WTC11 (cell line): ENCODE data around the gene PSMD14. TPM values are rescaled to one million over a fixed set of nuclear protein-coding genes. Genes with fewer than 3 reads are reported as not detected.

Experiments used
- ATAC-seq: fragments of 200-7000 bp; cut with Tn5 transposase; 2 replicates; pipeline ENCODE4 v1.10.0; 2021; ENCODE audit warnings: mild to moderate bottlenecking, moderate library complexity
- CTCF ChIA-PET: fragments of 300-600 bp; sonication (Branson Sonifier 250); formaldehyde crosslinking; loops from one replicate; lab custom pipeline; 2021; ENCODE audit warnings: antibody characterized with exemption; lab: Charles Lee
- POLR2A ChIA-PET: fragments of 350-600 bp; sonication (Branson Sonifier 250); formaldehyde crosslinking; loops from one replicate; lab custom pipeline; 2021; ENCODE audit warnings: antibody characterized with exemption; lab: Charles Lee
- DNase-seq: peaks from one replicate; pipeline ENCODE4 v3.0.0; 2021; ENCODE audit warnings: low spot score
- H3K27ac Mint-ChIP-seq: 2 replicates; pipeline ENCODE4 v1.8.0; 2021; ENCODE audit warnings: mixed read lengths
- H3K27me3 Mint-ChIP-seq: 2 replicates; pipeline ENCODE4 v1.8.0; 2021; ENCODE audit warnings: low read depth, mild to moderate bottlenecking, moderate library complexity, mixed read lengths
- H3K36me3 Mint-ChIP-seq: 2 replicates; pipeline ENCODE4 v1.8.0; 2021; ENCODE audit warnings: mixed read lengths
- H3K4me1 Mint-ChIP-seq: 2 replicates; pipeline ENCODE4 v1.8.0; 2022; ENCODE audit warnings: mixed read lengths
- H3K4me3 Mint-ChIP-seq: 2 replicates; pipeline ENCODE4 v1.8.0; 2021; ENCODE audit warnings: mild to moderate bottlenecking, moderate library complexity, mixed read lengths
- H3K9me3 Mint-ChIP-seq: 2 replicates; pipeline ENCODE4 v1.8.0; 2021; ENCODE audit warnings: mixed read lengths
- E2F1 ChIP-seq: sonication (generic); formaldehyde crosslinking; IDR thresholded peaks from 2 replicates; pipeline ENCODE4 v1.8.0; 2022; ENCODE audit warnings: mild to moderate bottlenecking, missing genetic modification reagents
- E2F5 ChIP-seq: sonication (generic); formaldehyde crosslinking; IDR thresholded peaks from 2 replicates; pipeline ENCODE4 v1.8.1; 2022; ENCODE audit warnings: mild to moderate bottlenecking, moderate library complexity, missing genetic modification reagents
- GRHL2 ChIP-seq: fragments of 250-450 bp; sonication (Bioruptor Pico); IDR thresholded peaks from 2 replicates; pipeline ENCODE4 v1.8.0; 2022; ENCODE audit warnings: mild to moderate bottlenecking, moderate library complexity; ENCODE audit not compliant: insufficient replicate concordance, severe bottlenecking
- NFATC4 ChIP-seq: fragments of 250-450 bp; sonication (Bioruptor Pico); IDR thresholded peaks from 2 replicates; pipeline ENCODE4 v1.9.0; 2021; ENCODE audit warnings: mild to moderate bottlenecking
- NR2C2 ChIP-seq: sonication (generic); formaldehyde crosslinking; IDR thresholded peaks from 2 replicates; pipeline ENCODE4 v1.8.0; 2022; ENCODE audit warnings: mild to moderate bottlenecking, missing genetic modification reagents
- TCF7 ChIP-seq: sonication (generic); formaldehyde crosslinking; IDR thresholded peaks from 2 replicates; pipeline ENCODE4 v1.8.0; 2022; ENCODE audit warnings: mild to moderate bottlenecking, low read depth, missing genetic modification reagents, moderate library complexity
- TEAD1 ChIP-seq: sonication (generic); formaldehyde crosslinking; IDR thresholded peaks from 2 replicates; pipeline ENCODE4 v1.8.0; 2022; ENCODE audit warnings: mild to moderate bottlenecking, missing genetic modification reagents
- ZNF138 ChIP-seq: sonication (generic); formaldehyde crosslinking; conservative IDR thresholded peaks from 2 replicates; pipeline ENCODE4 v1.8.1; 2022; ENCODE audit warnings: mild to moderate bottlenecking, moderate library complexity, missing genetic modification reagents
- ZNF219 ChIP-seq: sonication (generic); formaldehyde crosslinking; IDR thresholded peaks from 2 replicates; pipeline ENCODE4 v1.8.0; 2023; ENCODE audit warnings: missing genetic modification reagents, mild to moderate bottlenecking, borderline replicate concordance
- ZNF317 ChIP-seq: sonication (generic); formaldehyde crosslinking; IDR thresholded peaks from 2 replicates; pipeline ENCODE4 v1.8.1; 2023; ENCODE audit warnings: low read depth, mild to moderate bottlenecking, moderate library complexity, missing genetic modification reagents, borderline replicate concordance
- ZNF423 ChIP-seq: fragments of 250-450 bp; sonication (Bioruptor Pico); IDR thresholded peaks from 2 replicates; pipeline ENCODE4 v2.1.2; 2022; ENCODE audit warnings: mild to moderate bottlenecking, moderate library complexity
- total RNA-seq: library from RNA; stranded (reverse); gene quantifications from 3 replicates; pipeline ENCODE4 v1.2.3, GENCODE V29; 2021
- TF ChIP-seq, protein P1 (sequence below): sonication (generic); formaldehyde crosslinking; IDR thresholded peaks from 2 replicates; pipeline ENCODE4 v1.8.1; 2023; ENCODE audit warnings: mild to moderate bottlenecking, missing genetic modification reagents, moderate library complexity
- TF ChIP-seq, protein P2 (sequence below): sonication (generic); formaldehyde crosslinking; IDR thresholded peaks from 2 replicates; pipeline ENCODE4 v1.8.1; 2023; ENCODE audit warnings: mild to moderate bottlenecking, missing genetic modification reagents, borderline replicate concordance
- TF ChIP-seq, protein P3 (sequence below): fragments of 250-450 bp; sonication (Bioruptor Pico); conservative IDR thresholded peaks from 2 replicates; pipeline ENCODE4 v1.9.0; 2021; ENCODE audit warnings: mild to moderate bottlenecking
- TF ChIP-seq, protein P4 (sequence below): fragments of 250-450 bp; sonication (Bioruptor Pico); IDR thresholded peaks from 2 replicates; pipeline ENCODE4 v1.9.0; 2021; ENCODE audit warnings: mild to moderate bottlenecking, borderline replicate concordance
- TF ChIP-seq, protein P5 (sequence below): sonication (generic); formaldehyde crosslinking; IDR thresholded peaks from 2 replicates; pipeline ENCODE4 v1.8.1; 2023; ENCODE audit warnings: mild to moderate bottlenecking, missing genetic modification reagents, moderate library complexity
- TF ChIP-seq, protein P6 (sequence below): fragments of 250-450 bp; sonication (Bioruptor Pico); IDR thresholded peaks from 2 replicates; pipeline ENCODE4 v2.1.2; 2022; ENCODE audit warnings: mild to moderate bottlenecking, moderate library complexity
- TF ChIP-seq, protein P7 (sequence below): fragments of 250-450 bp; sonication (Bioruptor Pico); IDR thresholded peaks from 2 replicates; pipeline ENCODE4 v1.9.0; 2021; ENCODE audit warnings: mild to moderate bottlenecking

Gene PSMD14
- total RNA-seq, 1 experiment from 2014 or later: 80.5 TPM

- Mint-ChIP-seq H3K27me3 (no peaks in the 10 kb centered on the region), H3K36me3 (no peaks in the 10 kb centered on the region), H3K27ac (no peak overlapping the region), H3K4me1 (peaks cover 3% of the 10 kb centered on the region; the same call in 1 of the 2 replicates), H3K4me3 (no peak overlapping the region), H3K9me3 (no peaks in the 10 kb centered on the region)
- CTCF ChIA-PET: no interaction called here
- POLR2A ChIA-PET: no interaction called here
- ATAC-seq: no peak
- no peak for DNase-seq
- TF ChIP-seq GRHL2 (CRISPR knock-in tag): no peak
- TF ChIP-seq ZNF219: no peak
- TF ChIP-seq, protein P1, sequence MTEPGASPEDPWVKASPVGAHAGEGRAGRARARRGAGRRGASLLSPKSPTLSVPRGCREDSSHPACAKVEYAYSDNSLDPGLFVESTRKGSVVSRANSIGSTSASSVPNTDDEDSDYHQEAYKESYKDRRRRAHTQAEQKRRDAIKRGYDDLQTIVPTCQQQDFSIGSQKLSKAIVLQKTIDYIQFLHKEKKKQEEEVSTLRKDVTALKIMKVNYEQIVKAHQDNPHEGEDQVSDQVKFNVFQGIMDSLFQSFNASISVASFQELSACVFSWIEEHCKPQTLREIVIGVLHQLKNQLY: no peak
- no peak for TF ChIP-seq ZNF317 (CRISPR knock-in tag)
- no peak for TF ChIP-seq ZNF423 (CRISPR knock-in tag)
- no peak for TF ChIP-seq E2F1 (CRISPR knock-in tag)
- TF ChIP-seq, protein P2, sequence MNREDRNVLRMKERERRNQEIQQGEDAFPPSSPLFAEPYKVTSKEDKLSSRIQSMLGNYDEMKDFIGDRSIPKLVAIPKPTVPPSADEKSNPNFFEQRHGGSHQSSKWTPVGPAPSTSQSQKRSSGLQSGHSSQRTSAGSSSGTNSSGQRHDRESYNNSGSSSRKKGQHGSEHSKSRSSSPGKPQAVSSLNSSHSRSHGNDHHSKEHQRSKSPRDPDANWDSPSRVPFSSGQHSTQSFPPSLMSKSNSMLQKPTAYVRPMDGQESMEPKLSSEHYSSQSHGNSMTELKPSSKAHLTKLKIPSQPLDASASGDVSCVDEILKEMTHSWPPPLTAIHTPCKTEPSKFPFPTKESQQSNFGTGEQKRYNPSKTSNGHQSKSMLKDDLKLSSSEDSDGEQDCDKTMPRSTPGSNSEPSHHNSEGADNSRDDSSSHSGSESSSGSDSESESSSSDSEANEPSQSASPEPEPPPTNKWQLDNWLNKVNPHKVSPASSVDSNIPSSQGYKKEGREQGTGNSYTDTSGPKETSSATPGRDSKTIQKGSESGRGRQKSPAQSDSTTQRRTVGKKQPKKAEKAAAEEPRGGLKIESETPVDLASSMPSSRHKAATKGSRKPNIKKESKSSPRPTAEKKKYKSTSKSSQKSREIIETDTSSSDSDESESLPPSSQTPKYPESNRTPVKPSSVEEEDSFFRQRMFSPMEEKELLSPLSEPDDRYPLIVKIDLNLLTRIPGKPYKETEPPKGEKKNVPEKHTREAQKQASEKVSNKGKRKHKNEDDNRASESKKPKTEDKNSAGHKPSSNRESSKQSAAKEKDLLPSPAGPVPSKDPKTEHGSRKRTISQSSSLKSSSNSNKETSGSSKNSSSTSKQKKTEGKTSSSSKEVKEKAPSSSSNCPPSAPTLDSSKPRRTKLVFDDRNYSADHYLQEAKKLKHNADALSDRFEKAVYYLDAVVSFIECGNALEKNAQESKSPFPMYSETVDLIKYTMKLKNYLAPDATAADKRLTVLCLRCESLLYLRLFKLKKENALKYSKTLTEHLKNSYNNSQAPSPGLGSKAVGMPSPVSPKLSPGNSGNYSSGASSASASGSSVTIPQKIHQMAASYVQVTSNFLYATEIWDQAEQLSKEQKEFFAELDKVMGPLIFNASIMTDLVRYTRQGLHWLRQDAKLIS (CRISPR knock-in tag): no peak
- no peak for TF ChIP-seq TCF7 (CRISPR knock-in tag)
- TF ChIP-seq, protein P3, sequence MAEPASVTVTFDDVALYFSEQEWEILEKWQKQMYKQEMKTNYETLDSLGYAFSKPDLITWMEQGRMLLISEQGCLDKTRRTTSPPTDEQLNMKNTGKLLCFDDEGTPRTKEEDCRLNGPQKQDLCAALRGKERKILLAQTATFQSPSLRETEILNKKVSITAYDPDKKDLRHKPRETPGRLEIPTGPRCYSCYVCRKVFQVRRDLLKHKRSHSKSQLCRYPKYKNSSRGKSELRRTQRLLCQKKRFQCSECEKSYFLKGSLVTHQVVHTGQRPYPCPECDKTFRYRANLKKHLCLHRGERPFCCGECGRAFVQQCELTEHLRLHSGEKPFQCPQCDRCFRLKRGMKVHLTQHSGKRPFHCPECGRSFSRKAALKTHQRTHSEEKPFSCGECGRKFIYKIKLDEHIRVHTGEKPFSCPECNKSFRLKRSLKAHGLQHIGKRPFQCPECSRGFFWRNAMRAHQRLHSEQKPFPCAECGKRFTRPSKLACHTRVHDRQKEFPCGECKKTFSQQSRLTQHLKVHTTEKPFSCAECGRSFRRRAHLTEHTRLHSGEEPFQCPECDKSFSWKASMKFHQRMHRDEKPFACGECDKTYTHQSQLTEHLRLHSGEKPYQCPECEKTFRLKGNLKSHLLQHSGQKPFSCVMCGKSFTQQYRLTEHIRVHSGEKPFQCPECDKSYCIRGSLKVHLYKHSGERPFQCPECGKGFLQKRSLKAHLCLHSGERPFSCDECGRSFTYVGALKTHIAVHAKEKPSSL (CRISPR knock-in tag): no peak
- TF ChIP-seq NR2C2 (CRISPR knock-in tag): no peak
- no peak for TF ChIP-seq NFATC4 (CRISPR knock-in tag)
- TF ChIP-seq, protein P4, sequence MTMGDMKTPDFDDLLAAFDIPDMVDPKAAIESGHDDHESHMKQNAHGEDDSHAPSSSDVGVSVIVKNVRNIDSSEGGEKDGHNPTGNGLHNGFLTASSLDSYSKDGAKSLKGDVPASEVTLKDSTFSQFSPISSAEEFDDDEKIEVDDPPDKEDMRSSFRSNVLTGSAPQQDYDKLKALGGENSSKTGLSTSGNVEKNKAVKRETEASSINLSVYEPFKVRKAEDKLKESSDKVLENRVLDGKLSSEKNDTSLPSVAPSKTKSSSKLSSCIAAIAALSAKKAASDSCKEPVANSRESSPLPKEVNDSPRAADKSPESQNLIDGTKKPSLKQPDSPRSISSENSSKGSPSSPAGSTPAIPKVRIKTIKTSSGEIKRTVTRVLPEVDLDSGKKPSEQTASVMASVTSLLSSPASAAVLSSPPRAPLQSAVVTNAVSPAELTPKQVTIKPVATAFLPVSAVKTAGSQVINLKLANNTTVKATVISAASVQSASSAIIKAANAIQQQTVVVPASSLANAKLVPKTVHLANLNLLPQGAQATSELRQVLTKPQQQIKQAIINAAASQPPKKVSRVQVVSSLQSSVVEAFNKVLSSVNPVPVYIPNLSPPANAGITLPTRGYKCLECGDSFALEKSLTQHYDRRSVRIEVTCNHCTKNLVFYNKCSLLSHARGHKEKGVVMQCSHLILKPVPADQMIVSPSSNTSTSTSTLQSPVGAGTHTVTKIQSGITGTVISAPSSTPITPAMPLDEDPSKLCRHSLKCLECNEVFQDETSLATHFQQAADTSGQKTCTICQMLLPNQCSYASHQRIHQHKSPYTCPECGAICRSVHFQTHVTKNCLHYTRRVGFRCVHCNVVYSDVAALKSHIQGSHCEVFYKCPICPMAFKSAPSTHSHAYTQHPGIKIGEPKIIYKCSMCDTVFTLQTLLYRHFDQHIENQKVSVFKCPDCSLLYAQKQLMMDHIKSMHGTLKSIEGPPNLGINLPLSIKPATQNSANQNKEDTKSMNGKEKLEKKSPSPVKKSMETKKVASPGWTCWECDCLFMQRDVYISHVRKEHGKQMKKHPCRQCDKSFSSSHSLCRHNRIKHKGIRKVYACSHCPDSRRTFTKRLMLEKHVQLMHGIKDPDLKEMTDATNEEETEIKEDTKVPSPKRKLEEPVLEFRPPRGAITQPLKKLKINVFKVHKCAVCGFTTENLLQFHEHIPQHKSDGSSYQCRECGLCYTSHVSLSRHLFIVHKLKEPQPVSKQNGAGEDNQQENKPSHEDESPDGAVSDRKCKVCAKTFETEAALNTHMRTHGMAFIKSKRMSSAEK (CRISPR knock-in tag): no peak
- no peak for TF ChIP-seq E2F5 (CRISPR knock-in tag)
- no peak for TF ChIP-seq TEAD1 (CRISPR knock-in tag)
- TF ChIP-seq, protein P5, sequence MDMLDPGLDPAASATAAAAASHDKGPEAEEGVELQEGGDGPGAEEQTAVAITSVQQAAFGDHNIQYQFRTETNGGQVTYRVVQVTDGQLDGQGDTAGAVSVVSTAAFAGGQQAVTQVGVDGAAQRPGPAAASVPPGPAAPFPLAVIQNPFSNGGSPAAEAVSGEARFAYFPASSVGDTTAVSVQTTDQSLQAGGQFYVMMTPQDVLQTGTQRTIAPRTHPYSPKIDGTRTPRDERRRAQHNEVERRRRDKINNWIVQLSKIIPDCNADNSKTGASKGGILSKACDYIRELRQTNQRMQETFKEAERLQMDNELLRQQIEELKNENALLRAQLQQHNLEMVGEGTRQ (CRISPR knock-in tag): no peak
- no peak for TF ChIP-seq ZNF138 (CRISPR knock-in tag)
- TF ChIP-seq, protein P6, sequence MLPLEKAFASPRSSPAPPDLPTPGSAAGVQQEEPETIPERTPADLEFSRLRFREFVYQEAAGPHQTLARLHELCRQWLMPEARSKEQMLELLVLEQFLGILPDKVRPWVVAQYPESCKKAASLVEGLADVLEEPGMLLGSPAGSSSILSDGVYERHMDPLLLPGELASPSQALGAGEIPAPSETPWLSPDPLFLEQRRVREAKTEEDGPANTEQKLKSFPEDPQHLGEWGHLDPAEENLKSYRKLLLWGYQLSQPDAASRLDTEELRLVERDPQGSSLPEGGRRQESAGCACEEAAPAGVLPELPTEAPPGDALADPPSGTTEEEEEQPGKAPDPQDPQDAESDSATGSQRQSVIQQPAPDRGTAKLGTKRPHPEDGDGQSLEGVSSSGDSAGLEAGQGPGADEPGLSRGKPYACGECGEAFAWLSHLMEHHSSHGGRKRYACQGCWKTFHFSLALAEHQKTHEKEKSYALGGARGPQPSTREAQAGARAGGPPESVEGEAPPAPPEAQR: no peak
- TF ChIP-seq, protein P7, sequence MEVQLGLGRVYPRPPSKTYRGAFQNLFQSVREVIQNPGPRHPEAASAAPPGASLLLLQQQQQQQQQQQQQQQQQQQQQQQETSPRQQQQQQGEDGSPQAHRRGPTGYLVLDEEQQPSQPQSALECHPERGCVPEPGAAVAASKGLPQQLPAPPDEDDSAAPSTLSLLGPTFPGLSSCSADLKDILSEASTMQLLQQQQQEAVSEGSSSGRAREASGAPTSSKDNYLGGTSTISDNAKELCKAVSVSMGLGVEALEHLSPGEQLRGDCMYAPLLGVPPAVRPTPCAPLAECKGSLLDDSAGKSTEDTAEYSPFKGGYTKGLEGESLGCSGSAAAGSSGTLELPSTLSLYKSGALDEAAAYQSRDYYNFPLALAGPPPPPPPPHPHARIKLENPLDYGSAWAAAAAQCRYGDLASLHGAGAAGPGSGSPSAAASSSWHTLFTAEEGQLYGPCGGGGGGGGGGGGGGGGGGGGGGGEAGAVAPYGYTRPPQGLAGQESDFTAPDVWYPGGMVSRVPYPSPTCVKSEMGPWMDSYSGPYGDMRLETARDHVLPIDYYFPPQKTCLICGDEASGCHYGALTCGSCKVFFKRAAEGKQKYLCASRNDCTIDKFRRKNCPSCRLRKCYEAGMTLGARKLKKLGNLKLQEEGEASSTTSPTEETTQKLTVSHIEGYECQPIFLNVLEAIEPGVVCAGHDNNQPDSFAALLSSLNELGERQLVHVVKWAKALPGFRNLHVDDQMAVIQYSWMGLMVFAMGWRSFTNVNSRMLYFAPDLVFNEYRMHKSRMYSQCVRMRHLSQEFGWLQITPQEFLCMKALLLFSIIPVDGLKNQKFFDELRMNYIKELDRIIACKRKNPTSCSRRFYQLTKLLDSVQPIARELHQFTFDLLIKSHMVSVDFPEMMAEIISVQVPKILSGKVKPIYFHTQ: no peak
These were observed 42.4 kb upstream of the PSMD14 start for GRCh38 chr2:161265874-161266273.
